OCI-LY1 (cell line): Measurements from ENCODE around the gene PSG6.
"Not testable (repeated sequence)": the region's sequence is repeated elsewhere in the genome, so short reads cannot be mapped to it uniquely, and the experiment has no call there.

Source experiments
- CTCF ChIP-seq: fragments of 200-600 bp; sonication (generic), shearing (Covaris generic); IDR thresholded peaks from 2 replicates; pipeline ENCODE4 v1.5.1; 2017; ENCODE audit warnings: mild to moderate bottlenecking, antibody characterized with exemption, low read length, moderate library complexity, mixed read lengths
- EZH2 ChIP-seq: fragments of 200-600 bp; sonication (generic), shearing (Covaris generic); IDR thresholded peaks from 2 replicates; pipeline ENCODE4 v1.8.0; 2017; ENCODE audit warnings: borderline replicate concordance, mixed run types, mild to moderate bottlenecking, antibody characterized with exemption, low read length, moderate library complexity, mixed read lengths

- TF ChIP-seq EZH2, CTCF: not testable (repeated sequence)
These were observed 37.1 kb downstream of the PSG6 start for GRCh38 chr19:42880621-42881020.
